GM10266 (cell line): ENCODE measurements around the gene NENF.

Experiments used
- DNase-seq: peaks from one replicate; pipeline ENCODE4 v3.0.0; 2012; ENCODE audit errors: extremely low spot score
- CTCF ChIP-seq: IDR thresholded peaks from 2 replicates; pipeline ENCODE4 v1.5.1; 2012; ENCODE audit warnings: mild to moderate bottlenecking, low read depth; ENCODE audit not compliant: control insufficient read depth, insufficient read depth; ENCODE audit errors: missing control alignments

NENF gene

GRCh38 chr1:212461916-212462660 is 29.4 kb downstream of the NENF start:
- TF ChIP-seq CTCF, result no peak

GRCh38 chr1:212463565-212464285 is 31.0 kb downstream of the NENF start:
- no peak for TF ChIP-seq CTCF
- DNase-seq, result no peak

More at GRCh38 chr1:212461916-212462660, 29.4 kb downstream of the NENF start:
- no peak for DNase-seq

- TF ChIP-seq CTCF, result no peak
- DNase-seq, result no peak
These were observed 32.6 kb downstream of the NENF start for GRCh38 chr1:212465311-212465710.

- no peak for TF ChIP-seq CTCF
- no peak for DNase-seq
These were observed 33.7 kb downstream of the NENF start for GRCh38 chr1:212466437-212466836.

- no peak for TF ChIP-seq CTCF
- DNase-seq, result no peak
These were observed 34.4 kb downstream of the NENF start for GRCh38 chr1:212466898-212467650.

GRCh38 chr1:212467843-212468482 is 35.2 kb downstream of the NENF start:
- no peak for TF ChIP-seq CTCF
- DNase-seq, result peak; percentile 60

- no peak for TF ChIP-seq CTCF
- DNase-seq, result no peak
These were observed 37.3 kb downstream of the NENF start for GRCh38 chr1:212470059-212470458.
